ENCODE measurements around the gene ZSCAN26.

DNA sequence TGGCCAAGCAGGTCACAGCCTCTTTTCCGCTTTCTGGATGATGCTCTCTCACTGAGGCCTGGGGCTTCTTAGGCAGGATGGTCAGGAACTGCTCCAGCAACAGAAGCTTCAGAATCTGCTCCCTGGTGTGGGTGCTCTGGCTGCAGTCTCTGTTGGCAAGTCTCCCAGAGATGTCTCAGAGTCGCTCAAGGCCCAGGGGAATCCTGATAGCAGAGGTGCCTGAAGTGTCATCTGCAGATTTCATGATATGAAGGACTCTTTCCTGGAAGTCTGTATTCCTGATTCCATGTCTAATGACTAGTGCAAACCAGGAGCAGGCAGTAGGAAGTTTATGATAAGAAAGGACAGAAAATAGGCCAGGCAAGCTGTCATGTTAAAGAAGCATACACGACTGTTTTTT lies 48.7 kb downstream of the ZSCAN26 start:
- TF ChIP-seq, protein P1, sequence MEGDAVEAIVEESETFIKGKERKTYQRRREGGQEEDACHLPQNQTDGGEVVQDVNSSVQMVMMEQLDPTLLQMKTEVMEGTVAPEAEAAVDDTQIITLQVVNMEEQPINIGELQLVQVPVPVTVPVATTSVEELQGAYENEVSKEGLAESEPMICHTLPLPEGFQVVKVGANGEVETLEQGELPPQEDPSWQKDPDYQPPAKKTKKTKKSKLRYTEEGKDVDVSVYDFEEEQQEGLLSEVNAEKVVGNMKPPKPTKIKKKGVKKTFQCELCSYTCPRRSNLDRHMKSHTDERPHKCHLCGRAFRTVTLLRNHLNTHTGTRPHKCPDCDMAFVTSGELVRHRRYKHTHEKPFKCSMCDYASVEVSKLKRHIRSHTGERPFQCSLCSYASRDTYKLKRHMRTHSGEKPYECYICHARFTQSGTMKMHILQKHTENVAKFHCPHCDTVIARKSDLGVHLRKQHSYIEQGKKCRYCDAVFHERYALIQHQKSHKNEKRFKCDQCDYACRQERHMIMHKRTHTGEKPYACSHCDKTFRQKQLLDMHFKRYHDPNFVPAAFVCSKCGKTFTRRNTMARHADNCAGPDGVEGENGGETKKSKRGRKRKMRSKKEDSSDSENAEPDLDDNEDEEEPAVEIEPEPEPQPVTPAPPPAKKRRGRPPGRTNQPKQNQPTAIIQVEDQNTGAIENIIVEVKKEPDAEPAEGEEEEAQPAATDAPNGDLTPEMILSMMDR (IDR thresholded peaks at IDR 0.05): no peak
- no peak for TF ChIP-seq POLR2A (IDR thresholded peaks at IDR 0.05)

Measured in body of pancreas (tissue), 4 donors.